ENCODE measurements around the gene BAIAP3. TPM values are rescaled to one million over a fixed set of nuclear protein-coding genes. Genes with fewer than 3 reads are reported as not detected.

Gene BAIAP3
- total RNA-seq, 1 donor from 2014 or later: 1.7 TPM

- H3K27ac Mint-ChIP-seq (ENCODE audit: unreplicated experiment): no peak overlapping the region
- H3K9me3 Mint-ChIP-seq (ENCODE audit: low read depth): no peaks in the 10 kb centered on the region
- TF ChIP-seq CTCF (IDR thresholded peaks at IDR 0.05): no peak
- no peak overlapping the region for H3K4me3 Mint-ChIP-seq (ENCODE audit: unreplicated experiment)
- no peak for DNase-seq (ENCODE audit: low spot score)
- no peaks in the 10 kb centered on the region for H3K36me3 Mint-ChIP-seq (ENCODE audit: low read depth)
- peaks cover 48% of the 10 kb centered on the region for H3K27me3 Mint-ChIP-seq (ENCODE audit: low read depth)
- peaks cover 7% of the 10 kb centered on the region for H3K4me1 Mint-ChIP-seq (ENCODE audit: low read depth)
Observed at GRCh38 chr16:1287982-1288670, 45.3 kb upstream of the BAIAP3 start.

DNA sequence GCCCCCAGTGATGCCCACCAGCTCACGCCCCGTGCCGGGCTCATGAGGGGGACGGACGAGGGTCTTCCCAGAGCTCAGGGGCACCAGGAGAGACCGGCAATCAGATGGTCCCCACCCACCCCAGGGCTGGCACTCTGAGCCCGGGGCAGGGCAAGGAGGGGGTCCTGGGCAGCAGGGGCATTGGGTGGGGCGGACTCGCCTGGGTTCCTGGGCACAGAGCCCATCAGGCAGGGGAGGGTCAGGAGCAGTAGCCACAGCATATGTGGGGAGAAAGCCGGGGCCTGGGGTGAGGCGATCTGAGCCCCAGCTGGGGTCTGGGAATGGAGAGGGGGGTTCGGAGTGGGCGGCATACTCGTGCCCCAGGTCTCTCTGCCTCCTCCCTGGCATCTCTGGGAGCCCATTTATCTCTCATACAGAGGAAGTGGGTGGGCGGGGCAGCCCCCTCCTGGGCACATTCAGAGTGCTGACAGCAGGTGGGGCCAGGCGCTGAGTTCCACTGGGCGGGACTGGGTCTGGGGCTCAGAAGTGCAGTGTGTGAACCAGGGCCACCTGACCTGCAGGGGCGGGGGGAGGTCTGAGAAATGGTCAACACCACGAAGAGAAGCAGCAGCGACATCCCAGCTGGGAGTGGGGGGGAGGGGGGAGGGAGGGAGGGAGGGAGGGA, 44.5 kb upstream of the BAIAP3 start:
- no peaks in the 10 kb centered on the region for H3K36me3 Mint-ChIP-seq (ENCODE audit: low read depth)
- peaks cover 7% of the 10 kb centered on the region for H3K4me1 Mint-ChIP-seq (ENCODE audit: low read depth)
- H3K27me3 Mint-ChIP-seq (ENCODE audit: low read depth): peaks cover 42% of the 10 kb centered on the region
- H3K9me3 Mint-ChIP-seq (ENCODE audit: low read depth): no peaks in the 10 kb centered on the region
- H3K4me3 Mint-ChIP-seq (ENCODE audit: unreplicated experiment): no peak overlapping the region
- no peak overlapping the region for H3K27ac Mint-ChIP-seq (ENCODE audit: unreplicated experiment)
- DNase-seq (ENCODE audit: low spot score): peak; percentile 83
- TF ChIP-seq CTCF (IDR thresholded peaks at IDR 0.05): no peak

GRCh38 chr16:1289477-1289866, 44.0 kb upstream of the BAIAP3 start:
- peaks cover 46% of the 10 kb centered on the region for H3K27me3 Mint-ChIP-seq (ENCODE audit: low read depth)
- no peaks in the 10 kb centered on the region for H3K36me3 Mint-ChIP-seq (ENCODE audit: low read depth)
- peaks cover 7% of the 10 kb centered on the region for H3K4me1 Mint-ChIP-seq (ENCODE audit: low read depth)
- DNase-seq (ENCODE audit: low spot score): no peak
- H3K9me3 Mint-ChIP-seq (ENCODE audit: low read depth): no peaks in the 10 kb centered on the region
- no peak overlapping the region for H3K27ac Mint-ChIP-seq (ENCODE audit: unreplicated experiment)
- TF ChIP-seq CTCF (IDR thresholded peaks at IDR 0.05): no peak
- H3K4me3 Mint-ChIP-seq (ENCODE audit: unreplicated experiment): no peak overlapping the region

DNA sequence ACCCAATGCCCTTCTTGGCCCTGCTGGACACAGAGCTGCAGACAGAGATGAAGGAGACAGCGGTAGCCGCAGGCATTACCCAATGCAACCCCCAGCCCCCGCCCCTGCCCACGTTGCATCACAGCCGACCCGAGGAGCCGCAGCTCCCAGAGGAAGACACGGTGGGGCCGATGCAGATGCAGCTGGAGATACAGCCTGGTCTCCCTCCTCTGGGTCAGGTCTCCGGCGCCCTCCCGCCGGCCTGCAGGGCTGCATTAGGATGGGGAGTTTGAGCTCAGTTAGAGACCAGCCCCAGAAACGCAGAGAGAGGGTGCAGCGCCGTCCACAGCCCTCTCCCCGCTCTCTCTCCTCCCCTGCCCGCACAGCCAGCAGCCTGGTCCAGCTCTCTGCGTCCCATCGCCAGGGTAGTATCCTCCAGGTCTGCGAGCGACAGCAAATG, 43.4 kb upstream of the BAIAP3 start:
- TF ChIP-seq CTCF (IDR thresholded peaks at IDR 0.05): no peak
- no peak overlapping the region for H3K27ac Mint-ChIP-seq (ENCODE audit: unreplicated experiment)
- H3K27me3 Mint-ChIP-seq (ENCODE audit: low read depth): peaks cover 46% of the 10 kb centered on the region
- H3K4me1 Mint-ChIP-seq (ENCODE audit: low read depth): peaks cover 7% of the 10 kb centered on the region
- H3K9me3 Mint-ChIP-seq (ENCODE audit: low read depth): no peaks in the 10 kb centered on the region
- DNase-seq (ENCODE audit: low spot score): no peak
- no peaks in the 10 kb centered on the region for H3K36me3 Mint-ChIP-seq (ENCODE audit: low read depth)
- no peak overlapping the region for H3K4me3 Mint-ChIP-seq (ENCODE audit: unreplicated experiment)

- Mint-ChIP-seq H3K4me1 (ENCODE audit: low read depth) (peaks cover 7% of the 10 kb centered on the region), H3K4me3 (ENCODE audit: unreplicated experiment) (no peak overlapping the region), H3K36me3 (ENCODE audit: low read depth) (no peaks in the 10 kb centered on the region), H3K9me3 (ENCODE audit: low read depth) (no peaks in the 10 kb centered on the region), H3K27me3 (ENCODE audit: low read depth) (peaks cover 46% of the 10 kb centered on the region), H3K27ac (ENCODE audit: unreplicated experiment) (no peak overlapping the region)
- no peak for TF ChIP-seq CTCF (IDR thresholded peaks at IDR 0.05)
- DNase-seq (ENCODE audit: low spot score): no peak
Observed at GRCh38 chr16:1290860-1291575, 42.4 kb upstream of the BAIAP3 start.
